ENCODE results near the gene FBXO34.

FBXO34 gene

GRCh38 chr14:55351111-55351510, 79.9 kb downstream of the FBXO34 start:
- H3K27ac ChIP-seq: no peak overlapping the region
- H3K4me3 ChIP-seq: no peak overlapping the region
- H3K9me3 ChIP-seq: no peaks in the 10 kb centered on the region
- H4K20me1 ChIP-seq: peaks cover 81% of the 10 kb centered on the region
- peaks cover 53% of the 10 kb centered on the region for H3K36me3 ChIP-seq
- H3K4me1 ChIP-seq: peaks cover 17% of the 10 kb centered on the region
- no peaks in the 10 kb centered on the region for H3K27me3 ChIP-seq
- TF ChIP-seq Cebpa-rat (IDR thresholded peaks at IDR 0.05): no peak
- no peak overlapping the region for H3K9ac ChIP-seq
- no peak overlapping the region for H3K4me2 ChIP-seq

GRCh38 chr14:55352201-55352600, 81.0 kb downstream of the FBXO34 start:
- Histone ChIP-seq H3K9ac (no peak overlapping the region), H3K4me2 (no peak overlapping the region), H3K27ac (no peak overlapping the region), H3K4me3 (no peak overlapping the region), H4K20me1 (peaks cover 70% of the 10 kb centered on the region), H3K9me3 (no peaks in the 10 kb centered on the region), H3K4me1 (peaks cover 17% of the 10 kb centered on the region), H3K27me3 (no peaks in the 10 kb centered on the region), H3K36me3 (peaks cover 54% of the 10 kb centered on the region)
- no peak for TF ChIP-seq Cebpa-rat (IDR thresholded peaks at IDR 0.05)

GRCh38 chr14:55353686-55354467, 82.7 kb downstream of the FBXO34 start:
- H3K9ac ChIP-seq: no peak overlapping the region
- H3K4me2 ChIP-seq: no peak overlapping the region
- peaks cover 64% of the 10 kb centered on the region for H3K36me3 ChIP-seq
- no peak overlapping the region for H3K4me3 ChIP-seq
- H3K4me1 ChIP-seq: peaks cover 11% of the 10 kb centered on the region
- no peaks in the 10 kb centered on the region for H3K27me3 ChIP-seq
- peaks cover 53% of the 10 kb centered on the region for H4K20me1 ChIP-seq
- no peaks in the 10 kb centered on the region for H3K9me3 ChIP-seq
- no peak for TF ChIP-seq Cebpa-rat (IDR thresholded peaks at IDR 0.05)
- H3K27ac ChIP-seq: no peak overlapping the region

- Histone ChIP-seq H4K20me1 (peaks cover 47% of the 10 kb centered on the region), H3K4me1 (peaks cover 4% of the 10 kb centered on the region), H3K9ac (no peak overlapping the region), H3K27ac (no peak overlapping the region), H3K4me2 (no peak overlapping the region), H3K4me3 (no peak overlapping the region), H3K36me3 (peaks cover 64% of the 10 kb centered on the region), H3K27me3 (no peaks in the 10 kb centered on the region), H3K9me3 (no peaks in the 10 kb centered on the region)
- no peak for TF ChIP-seq Cebpa-rat (IDR thresholded peaks at IDR 0.05)
Measured at GRCh38 chr14:55354500-55354899, 83.3 kb downstream of the FBXO34 start.

- H3K27me3 ChIP-seq: no peaks in the 10 kb centered on the region
- TF ChIP-seq Cebpa-rat (IDR thresholded peaks at IDR 0.05): no peak
- H3K9me3 ChIP-seq: no peaks in the 10 kb centered on the region
- H3K4me1 ChIP-seq: no peaks in the 10 kb centered on the region
- H3K36me3 ChIP-seq: peaks cover 56% of the 10 kb centered on the region
- no peak overlapping the region for H3K9ac ChIP-seq
- H3K27ac ChIP-seq: no peak overlapping the region
- no peak overlapping the region for H3K4me2 ChIP-seq
- H3K4me3 ChIP-seq: no peak overlapping the region
- peaks cover 33% of the 10 kb centered on the region for H4K20me1 ChIP-seq
Measured at GRCh38 chr14:55355922-55356321, 84.7 kb downstream of the FBXO34 start.

- Histone ChIP-seq H3K27me3 (no peaks in the 10 kb centered on the region), H3K36me3 (peaks cover 46% of the 10 kb centered on the region), H4K20me1 (peaks cover 24% of the 10 kb centered on the region), H3K9ac (no peak overlapping the region), H3K4me3 (no peak overlapping the region), H3K4me1 (no peaks in the 10 kb centered on the region), H3K4me2 (no peak overlapping the region), H3K27ac (no peak overlapping the region), H3K9me3 (no peaks in the 10 kb centered on the region)
- TF ChIP-seq Cebpa-rat (IDR thresholded peaks at IDR 0.05): no peak
Measured at GRCh38 chr14:55356913-55357312, 85.7 kb downstream of the FBXO34 start.

- H3K27ac ChIP-seq: no peak overlapping the region
- H3K9me3 ChIP-seq: no peaks in the 10 kb centered on the region
- no peak for TF ChIP-seq Cebpa-rat (IDR thresholded peaks at IDR 0.05)
- no peaks in the 10 kb centered on the region for H3K27me3 ChIP-seq
- no peak overlapping the region for H3K9ac ChIP-seq
- peaks cover 2% of the 10 kb centered on the region for H4K20me1 ChIP-seq
- H3K4me3 ChIP-seq: no peak overlapping the region
- peaks cover 42% of the 10 kb centered on the region for H3K36me3 ChIP-seq
- H3K4me1 ChIP-seq: no peaks in the 10 kb centered on the region
- H3K4me2 ChIP-seq: no peak overlapping the region
Measured at GRCh38 chr14:55359307-55359706, 88.1 kb downstream of the FBXO34 start.

GRCh38 chr14:55361190-55361589, 90.0 kb downstream of the FBXO34 start:
- Histone ChIP-seq H3K9ac (no peak overlapping the region), H3K27ac (no peak overlapping the region), H3K27me3 (no peaks in the 10 kb centered on the region), H3K4me3 (no peak overlapping the region), H3K4me2 (no peak overlapping the region), H3K36me3 (peaks cover 44% of the 10 kb centered on the region), H3K4me1 (no peaks in the 10 kb centered on the region), H4K20me1 (no peaks in the 10 kb centered on the region), H3K9me3 (no peaks in the 10 kb centered on the region)
- no peak for TF ChIP-seq Cebpa-rat (IDR thresholded peaks at IDR 0.05)

- no peaks in the 10 kb centered on the region for H4K20me1 ChIP-seq
- H3K36me3 ChIP-seq: peaks cover 77% of the 10 kb centered on the region
- no peak overlapping the region for H3K4me2 ChIP-seq
- H3K4me3 ChIP-seq: no peak overlapping the region
- TF ChIP-seq Cebpa-rat (IDR thresholded peaks at IDR 0.05): no peak
- no peaks in the 10 kb centered on the region for H3K9me3 ChIP-seq
- no peaks in the 10 kb centered on the region for H3K4me1 ChIP-seq
- H3K27me3 ChIP-seq: no peaks in the 10 kb centered on the region
- H3K27ac ChIP-seq: no peak overlapping the region
- H3K9ac ChIP-seq: no peak overlapping the region
Measured at GRCh38 chr14:55366271-55366670, 95.0 kb downstream of the FBXO34 start.

- H3K27ac ChIP-seq: no peak overlapping the region
- H3K4me2 ChIP-seq: no peak overlapping the region
- H4K20me1 ChIP-seq: no peaks in the 10 kb centered on the region
- no peaks in the 10 kb centered on the region for H3K9me3 ChIP-seq
- peaks cover 72% of the 10 kb centered on the region for H3K36me3 ChIP-seq
- no peaks in the 10 kb centered on the region for H3K27me3 ChIP-seq
- no peaks in the 10 kb centered on the region; the same call in 1 of the 2 replicates for H3K4me1 ChIP-seq
- no peak for TF ChIP-seq Cebpa-rat (IDR thresholded peaks at IDR 0.05)
- H3K4me3 ChIP-seq: no peak overlapping the region
- no peak overlapping the region for H3K9ac ChIP-seq
Measured at GRCh38 chr14:55370883-55371455, 99.7 kb downstream of the FBXO34 start.

Data from BLaER1 (cell line).